HEK293 (cell line): Measurements from ENCODE around the gene IL1RL2.

ENCODE experiments used
- CTCF ChIA-PET: fragments of 350-600 bp; formaldehyde crosslinking; extraction: SDS; loops from one replicate; lab custom pipeline; 2021; ENCODE audit warnings: antibody characterized with exemption; lab: Yijun Ruan, JAX
- POLR2A ChIA-PET: fragments of 300-600 bp; formaldehyde crosslinking; extraction: SDS; loops from one replicate; lab custom pipeline; 2020; ENCODE audit warnings: antibody characterized with exemption, inconsistent platforms; lab: Yijun Ruan, JAX
- H3K27ac ChIP-seq: fragments of 200-500 bp; sonication (Bioruptor generic); 2 replicates; pipeline ENCODE4 v1.5.1; 2014; ENCODE audit warnings: low read depth, low read length, control low read depth, inconsistent platforms; ENCODE audit errors: extremely low read depth
- H3K36me3 ChIP-seq, 2 experiments: fragments of 200-500 bp in 1 of 2; sonication (Bioruptor generic) in 1 of 2; 1 replicate in 1 of 2; 2 replicates in 1 of 2; pipeline ENCODE4 v1.5.1; 2014 to 2017; ENCODE audit warnings: inconsistent platforms in 2 of 2, low read length in 2 of 2; ENCODE audit not compliant: control insufficient read depth in 2 of 2, insufficient read depth in 1 of 2
- H3K4me1 ChIP-seq: fragments of 200-500 bp; sonication (Bioruptor generic); 2 replicates; pipeline ENCODE4 v1.5.1; 2014; ENCODE audit warnings: mild to moderate bottlenecking, low read length, inconsistent platforms; ENCODE audit not compliant: control insufficient read depth, insufficient read depth
- H3K4me3 ChIP-seq: 2 replicates; pipeline ENCODE4 v1.5.1; 2011; ENCODE audit warnings: low read depth, mild to moderate bottlenecking, control low read depth, low read length, moderate library complexity
- H3K9me3 ChIP-seq: fragments of 200-500 bp; sonication (Bioruptor generic); 2 replicates; pipeline ENCODE4 v1.5.1; 2014; ENCODE audit warnings: low read depth, low read length, inconsistent platforms; ENCODE audit not compliant: control insufficient read depth, insufficient read depth
- BCL6B ChIP-seq: fragments of 450-650 bp; formaldehyde crosslinking; IDR thresholded peaks from 2 replicates; pipeline ENCODE4 v1.5.1; 2017; ENCODE audit warnings: missing biosample characterization, missing genetic modification characterization
- KLF1 ChIP-seq: fragments of 450-650 bp; formaldehyde crosslinking; IDR thresholded peaks from 2 replicates; pipeline ENCODE4 v1.5.1; 2016; ENCODE audit warnings: missing biosample characterization, missing genetic modification characterization
- RBAK ChIP-seq: fragments of 450-650 bp; formaldehyde crosslinking; IDR thresholded peaks from 2 replicates; pipeline ENCODE4 v1.5.1; 2016; ENCODE audit warnings: missing biosample characterization, missing genetic modification characterization
- YY2 ChIP-seq: fragments of 450-650 bp; formaldehyde crosslinking; IDR thresholded peaks from 2 replicates; pipeline ENCODE4 v1.5.1; 2016; ENCODE audit warnings: missing biosample characterization, missing genetic modification characterization
- ZBTB17 ChIP-seq: fragments of 450-650 bp; formaldehyde crosslinking; IDR thresholded peaks from 2 replicates; pipeline ENCODE4 v1.5.1; 2016; ENCODE audit warnings: missing biosample characterization, missing genetic modification characterization
- ZBTB21 ChIP-seq: fragments of 450-650 bp; formaldehyde crosslinking; IDR thresholded peaks from 2 replicates; pipeline ENCODE4 v1.5.1; 2017; ENCODE audit warnings: missing biosample characterization, missing genetic modification characterization
- ZFP3 ChIP-seq: fragments of 450-650 bp; formaldehyde crosslinking; IDR thresholded peaks from 2 replicates; pipeline ENCODE4 v1.5.1; 2016; ENCODE audit warnings: low read depth, missing biosample characterization, missing genetic modification characterization
- ZFP37 ChIP-seq: fragments of 450-650 bp; formaldehyde crosslinking; IDR thresholded peaks from 2 replicates; pipeline ENCODE4 v1.5.1; 2016; ENCODE audit warnings: missing biosample characterization, missing genetic modification characterization
- ZIC2 ChIP-seq: fragments of 450-650 bp; formaldehyde crosslinking; IDR thresholded peaks from 2 replicates; pipeline ENCODE4 v1.5.1; 2016; ENCODE audit warnings: missing biosample characterization, missing genetic modification characterization
- ZNF133 ChIP-seq: fragments of 450-650 bp; formaldehyde crosslinking; IDR thresholded peaks from 2 replicates; pipeline ENCODE4 v1.5.1; 2016; ENCODE audit warnings: missing biosample characterization, missing genetic modification characterization
- ZNF155 ChIP-seq: fragments of 450-650 bp; formaldehyde crosslinking; IDR thresholded peaks from 2 replicates; pipeline ENCODE4 v1.5.1; 2016; ENCODE audit warnings: missing biosample characterization, missing genetic modification characterization
- ZNF211 ChIP-seq: fragments of 450-650 bp; formaldehyde crosslinking; IDR thresholded peaks from 2 replicates; pipeline ENCODE4 v1.5.1; 2016; ENCODE audit warnings: low read depth, missing biosample characterization, missing genetic modification characterization
- ZNF24 ChIP-seq: fragments of 450-650 bp; formaldehyde crosslinking; IDR thresholded peaks from 2 replicates; pipeline ENCODE4 v1.5.1; 2016; ENCODE audit warnings: missing biosample characterization, missing genetic modification characterization
- ZNF324 ChIP-seq: fragments of 450-650 bp; formaldehyde crosslinking; IDR thresholded peaks from 2 replicates; pipeline ENCODE4 v1.5.1; 2016; ENCODE audit warnings: missing biosample characterization, missing genetic modification characterization
- ZNF544 ChIP-seq: fragments of 450-650 bp; formaldehyde crosslinking; IDR thresholded peaks from 2 replicates; pipeline ENCODE4 v1.5.0; 2017; ENCODE audit warnings: missing biosample characterization, missing genetic modification characterization
- ZNF549 ChIP-seq: fragments of 450-650 bp; IDR thresholded peaks from 2 replicates; pipeline ENCODE4 v1.5.1; 2018; ENCODE audit warnings: missing biosample characterization, missing genetic modification characterization, mild to moderate bottlenecking, inconsistent platforms, moderate library complexity
- ZNF610 ChIP-seq: fragments of 450-650 bp; formaldehyde crosslinking; IDR thresholded peaks from 2 replicates; pipeline ENCODE4 v1.5.1; 2016; ENCODE audit warnings: missing biosample characterization, missing genetic modification characterization, borderline replicate concordance
- ZNF629 ChIP-seq: fragments of 450-650 bp; formaldehyde crosslinking; IDR thresholded peaks from 2 replicates; pipeline ENCODE4 v1.5.1; 2017; ENCODE audit warnings: missing biosample characterization, missing genetic modification characterization
- ZNF658 ChIP-seq: fragments of 450-650 bp; formaldehyde crosslinking; IDR thresholded peaks from 2 replicates; pipeline ENCODE4; 2016; ENCODE audit warnings: missing biosample characterization, missing genetic modification characterization
- ZNF664 ChIP-seq: fragments of 450-650 bp; formaldehyde crosslinking; IDR thresholded peaks from 2 replicates; pipeline ENCODE4 v1.5.1; 2016; ENCODE audit warnings: missing biosample characterization, missing genetic modification characterization
- ZNF701 ChIP-seq: fragments of 450-650 bp; formaldehyde crosslinking; IDR thresholded peaks from 2 replicates; pipeline ENCODE4 v1.5.1; 2016; ENCODE audit warnings: missing biosample characterization, missing genetic modification characterization
- TF ChIP-seq, protein P1 (sequence below): fragments of 450-650 bp; formaldehyde crosslinking; IDR thresholded peaks from 2 replicates; pipeline ENCODE4 v1.5.1; 2016; ENCODE audit warnings: missing biosample characterization, missing genetic modification characterization

The IL1RL2 gene

GRCh38 chr2:102154946-102155702 lies 31.7 kb upstream of the IL1RL2 start:
- H3K27ac ChIP-seq, result no peak overlapping the region
- no peaks in the 10 kb centered on the region for H3K4me1 ChIP-seq
- ChIA-PET CTCF (interaction anchor here (0.8 to 2.1 kb wide), 3 partner anchors 11 to 135 kb away, joined by 3 to 6 read pairs (median 5); no protein-coding TSS in a partner anchor), POLR2A (no interaction called here)
- no peak overlapping the region for H3K4me3 ChIP-seq
- no peak for TF ChIP-seq ZFP3 (tag by site-specific recombination)
- TF ChIP-seq ZNF211 (tag by site-specific recombination), result no peak
- no peak for TF ChIP-seq ZNF155 (tag by site-specific recombination)
- no peak for TF ChIP-seq ZBTB17
- no peak for TF ChIP-seq ZNF610 (tag by site-specific recombination)
- no peaks in the 10 kb centered on the region for H3K9me3 ChIP-seq
- no peaks in the 10 kb centered on the region for H3K36me3 ChIP-seq

DNA sequence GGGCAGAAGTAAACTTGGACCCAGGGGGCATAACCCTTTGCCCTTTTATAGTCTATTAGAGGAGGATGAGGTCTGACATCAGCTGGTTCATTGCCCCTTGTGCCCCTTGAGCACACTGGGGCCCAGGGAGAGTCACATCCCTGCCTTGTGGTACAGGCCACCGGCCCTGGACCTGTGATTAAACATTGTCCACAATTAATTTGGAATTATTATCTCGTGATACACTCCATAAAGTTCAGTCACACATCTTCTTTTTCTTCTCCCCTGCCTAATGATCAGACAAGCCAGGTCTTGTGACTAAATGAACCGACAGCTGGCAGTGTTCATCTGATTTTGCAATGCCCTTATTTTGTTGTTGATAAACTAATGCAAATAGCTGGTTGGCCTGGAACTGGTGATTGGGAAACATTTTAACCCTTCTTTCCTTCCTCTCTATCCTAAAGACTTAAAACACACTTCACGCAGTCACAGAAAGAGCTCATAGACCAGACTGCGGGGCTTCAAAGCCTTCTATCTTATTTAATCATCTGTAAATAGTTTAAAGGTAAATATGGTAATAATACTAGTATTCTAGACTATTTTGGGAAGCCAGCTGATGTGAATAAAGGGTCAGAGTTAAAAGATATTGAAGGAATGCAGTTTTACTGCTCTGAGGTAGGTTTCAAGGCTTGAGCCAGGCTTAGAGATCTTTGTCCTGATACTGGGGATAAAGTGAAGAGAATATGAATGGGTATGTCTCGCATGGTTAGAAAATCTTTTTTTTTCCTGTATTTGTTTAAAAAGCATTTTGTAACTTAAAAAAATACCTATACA lies 30.9 kb upstream of the IL1RL2 start:
- no peak for TF ChIP-seq ZNF24
- TF ChIP-seq ZNF658, result no peak
- TF ChIP-seq ZNF211 (tag by site-specific recombination), result no peak
- TF ChIP-seq RBAK (tag by site-specific recombination), result no peak
- no peak for TF ChIP-seq KLF1
- no peak for TF ChIP-seq ZBTB21 (tag by site-specific recombination)
- TF ChIP-seq YY2 (tag by site-specific recombination), result no peak
- no peak for TF ChIP-seq ZFP37
- TF ChIP-seq ZNF664, result no peak
- no peak for TF ChIP-seq ZNF324 (tag by site-specific recombination)
- no peak for TF ChIP-seq BCL6B (tag by site-specific recombination)
- TF ChIP-seq ZIC2 (tag by site-specific recombination), result no peak
- TF ChIP-seq ZNF133 (tag by site-specific recombination), result no peak
- TF ChIP-seq ZNF155 (tag by site-specific recombination), result no peak
- no peak for TF ChIP-seq ZNF629 (tag by site-specific recombination)
- TF ChIP-seq ZNF701, result no peak
- TF ChIP-seq, protein P1, sequence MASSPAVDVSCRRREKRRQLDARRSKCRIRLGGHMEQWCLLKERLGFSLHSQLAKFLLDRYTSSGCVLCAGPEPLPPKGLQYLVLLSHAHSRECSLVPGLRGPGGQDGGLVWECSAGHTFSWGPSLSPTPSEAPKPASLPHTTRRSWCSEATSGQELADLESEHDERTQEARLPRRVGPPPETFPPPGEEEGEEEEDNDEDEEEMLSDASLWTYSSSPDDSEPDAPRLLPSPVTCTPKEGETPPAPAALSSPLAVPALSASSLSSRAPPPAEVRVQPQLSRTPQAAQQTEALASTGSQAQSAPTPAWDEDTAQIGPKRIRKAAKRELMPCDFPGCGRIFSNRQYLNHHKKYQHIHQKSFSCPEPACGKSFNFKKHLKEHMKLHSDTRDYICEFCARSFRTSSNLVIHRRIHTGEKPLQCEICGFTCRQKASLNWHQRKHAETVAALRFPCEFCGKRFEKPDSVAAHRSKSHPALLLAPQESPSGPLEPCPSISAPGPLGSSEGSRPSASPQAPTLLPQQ (tag by site-specific recombination), result no peak
- TF ChIP-seq ZNF549 (tag by site-specific recombination), result no peak
- TF ChIP-seq ZNF544 (tag by site-specific recombination), result no peak
- TF ChIP-seq, all 188 proteins: peak for 0
- POLR2A ChIA-PET, result no interaction called here
- no peaks in the 10 kb centered on the region for H3K36me3 ChIP-seq
- no peaks in the 10 kb centered on the region for H3K9me3 ChIP-seq
- H3K4me3 ChIP-seq, result no peak overlapping the region
- H3K27ac ChIP-seq, result no peak overlapping the region
- CTCF ChIA-PET, result interaction anchor here (0.8 to 2.1 kb wide), 3 partner anchors 10 to 136 kb away, joined by 3 to 6 read pairs (median 5); no protein-coding TSS in a partner anchor
- H3K4me1 ChIP-seq, result no peaks in the 10 kb centered on the region
